HG02623 (cell line): ENCODE data around the gene KCNJ11.

ENCODE experiments used
- ATAC-seq: cut with Tn5 transposase; IDR thresholded peaks from one replicate; pipeline ENCODE4 v1.9.1; 2021; ENCODE audit warnings: moderate library complexity; ENCODE audit not compliant: unreplicated experiment

KCNJ11 gene

GRCh38 chr11:17410606-17411379, 22.3 kb upstream of the KCNJ11 start:
- ATAC-seq: no peak

GRCh38 chr11:17408641-17409040, 20.2 kb upstream of the KCNJ11 start:
- no peak for ATAC-seq

- ATAC-seq: no peak
Measured at GRCh38 chr11:17408026-17408425, 19.6 kb upstream of the KCNJ11 start.

GRCh38 chr11:17407575-17407974, 19.1 kb upstream of the KCNJ11 start:
- ATAC-seq: no peak

- no peak for ATAC-seq
Measured at GRCh38 chr11:17406818-17407149, 18.3 kb upstream of the KCNJ11 start.

GRCh38 chr11:17406082-17406817, 17.8 kb upstream of the KCNJ11 start:
- no peak for ATAC-seq

- no peak for ATAC-seq
Measured at GRCh38 chr11:17405232-17406005, 17.0 kb upstream of the KCNJ11 start.

GRCh38 chr11:17403980-17404759, 15.7 kb upstream of the KCNJ11 start:
- ATAC-seq: no peak

- no peak for ATAC-seq
Measured at GRCh38 chr11:17402486-17402885, 14.0 kb upstream of the KCNJ11 start.

- ATAC-seq: no peak
Measured at GRCh38 chr11:17401841-17402240, 13.4 kb upstream of the KCNJ11 start.

- ATAC-seq: no peak
Measured at GRCh38 chr11:17401316-17401715, 12.9 kb upstream of the KCNJ11 start.

- no peak for ATAC-seq
Measured at GRCh38 chr11:17400048-17400775, 11.8 kb upstream of the KCNJ11 start.

GRCh38 chr11:17399236-17399635, 10.8 kb upstream of the KCNJ11 start:
- no peak for ATAC-seq

GRCh38 chr11:17397311-17398002, 9.0 kb upstream of the KCNJ11 start:
- ATAC-seq: no peak

GRCh38 chr11:17396598-17397310, 8.3 kb upstream of the KCNJ11 start:
- ATAC-seq: no peak

GRCh38 chr11:17395978-17396377, 7.5 kb upstream of the KCNJ11 start:
- no peak for ATAC-seq

GRCh38 chr11:17395554-17395961, 7.1 kb upstream of the KCNJ11 start:
- ATAC-seq: no peak

GRCh38 chr11:17394743-17395390, 6.4 kb upstream of the KCNJ11 start:
- ATAC-seq: no peak

- no peak for ATAC-seq
Measured at GRCh38 chr11:17393472-17393871, 5.0 kb upstream of the KCNJ11 start.
